Measurements from ENCODE around the gene SEC61A2. TPM values are rescaled to one million over a fixed set of nuclear protein-coding genes. Genes with fewer than 3 reads are reported as not detected.

SEC61A2 gene
- total RNA-seq, 2 donors from 2014 or later: 4.6 TPM

- TF ChIP-seq CTCF (IDR thresholded peaks at IDR 0.05): no peak
- peaks cover 5% of the 10 kb centered on the region for H3K4me1 ChIP-seq
- no peaks in the 10 kb centered on the region for H3K27me3 ChIP-seq
- H3K9me3 ChIP-seq: no peaks in the 10 kb centered on the region
- no peak overlapping the region for H3K4me3 ChIP-seq
- intact Hi-C loops (cut with DNase I): loop anchor here (5.0 kb wide), 1 partner anchor 201 kb away; no protein-coding TSS in a partner anchor
- DNase-seq: no peak
- H3K36me3 ChIP-seq: no peaks in the 10 kb centered on the region
- H3K27ac ChIP-seq: no peak overlapping the region
- H3K9ac ChIP-seq (ENCODE audit: low read depth in 2 of 2, low read length in 2 of 2): no peak overlapping the region
Measured at GRCh38 chr10:12193193-12193592, 63.7 kb downstream of the SEC61A2 start.

- Histone ChIP-seq H3K36me3 (no peaks in the 10 kb centered on the region), H3K4me1 (peaks cover 5% of the 10 kb centered on the region), H3K27ac (peak overlapping the region; percentile 91), H3K9me3 (no peaks in the 10 kb centered on the region), H3K9ac (ENCODE audit: low read depth in 2 of 2, low read length in 2 of 2) (peak overlapping the region; percentile 66 to 98), H3K4me3 (peak overlapping the region; percentile 94), H3K27me3 (no peaks in the 10 kb centered on the region)
- intact Hi-C loops (cut with DNase I): loop anchor here (2.0 to 5.0 kb wide), 2 partner anchors 18 to 203 kb away; no protein-coding TSS in a partner anchor
- peak; percentile 54 for DNase-seq
- no peak for TF ChIP-seq CTCF (IDR thresholded peaks at IDR 0.05)
Measured at GRCh38 chr10:12194752-12195271, 65.3 kb downstream of the SEC61A2 start.

GRCh38 chr10:12195281-12195602 is 65.8 kb downstream of the SEC61A2 start:
- peak overlapping the region; percentile 66 to 98 for H3K9ac ChIP-seq (ENCODE audit: low read depth in 2 of 2, low read length in 2 of 2)
- no peaks in the 10 kb centered on the region for H3K9me3 ChIP-seq
- peaks cover 5% of the 10 kb centered on the region for H3K4me1 ChIP-seq
- DNase-seq: no peak
- H3K36me3 ChIP-seq: no peaks in the 10 kb centered on the region
- intact Hi-C loops (cut with DNase I): loop anchor here (2.0 kb wide), 1 partner anchor 18 kb away; no protein-coding TSS in a partner anchor
- no peaks in the 10 kb centered on the region for H3K27me3 ChIP-seq
- peak overlapping the region; percentile 94 for H3K4me3 ChIP-seq
- TF ChIP-seq CTCF (IDR thresholded peaks at IDR 0.05): no peak
- peak overlapping the region; percentile 91 for H3K27ac ChIP-seq

GRCh38 chr10:12195603-12196506 is 66.4 kb downstream of the SEC61A2 start, which contains the start of the genes CDC123 and NUDT5:
Gene CDC123 (plus strand): TSS chr10:12196188. CDS start chr10:12196246, 58 bp downstream.
Gene NUDT5 (minus strand): TSS chr10:12195891. CDS start chr10:12186291, 9,600 bp downstream.
- Histone ChIP-seq H3K4me3 (peak within 1 kb of the TSS; percentile 94), H3K9ac (ENCODE audit: low read depth in 2 of 2, low read length in 2 of 2) (peak within 1 kb of the TSS; percentile 66 to 98), H3K9me3 (no peaks in the 10 kb centered on the region), H3K36me3 (no peaks in the 10 kb centered on the region), H3K27me3 (no peaks in the 10 kb centered on the region), H3K27ac (peak within 1 kb of the TSS; percentile 91), H3K4me1 (peaks cover 5% of the 10 kb centered on the region)
- DNase-seq: peak; percentile 92
- intact Hi-C loops (cut with DNase I): loop anchor here (2.0 kb wide), 1 partner anchor 17 kb away; no protein-coding TSS in a partner anchor
- TF ChIP-seq CTCF (IDR thresholded peaks at IDR 0.05): no peak

GRCh38 chr10:12196531-12197211 is 67.2 kb downstream of the SEC61A2 start:
- H3K27me3 ChIP-seq: no peaks in the 10 kb centered on the region
- no peaks in the 10 kb centered on the region for H3K36me3 ChIP-seq
- intact Hi-C loops (cut with DNase I): no loop called here
- H3K4me1 ChIP-seq: peaks cover 5% of the 10 kb centered on the region
- peak overlapping the region; percentile 91 for H3K27ac ChIP-seq
- peak overlapping the region; percentile 66 to 98 for H3K9ac ChIP-seq (ENCODE audit: low read depth in 2 of 2, low read length in 2 of 2)
- H3K9me3 ChIP-seq: no peaks in the 10 kb centered on the region
- H3K4me3 ChIP-seq: peak overlapping the region; percentile 94
- no peak for TF ChIP-seq CTCF (IDR thresholded peaks at IDR 0.05)
- no peak for DNase-seq

Measured in colonic mucosa (tissue), 4 donors.